GM19239 (cell line): Measurements from ENCODE around the gene PPIH.
"Not testable (repeated sequence)": the region's sequence is repeated elsewhere in the genome, so short reads cannot be mapped to it uniquely, and the experiment has no call there.

Source experiments
- DNase-seq: peaks from one replicate; pipeline ENCODE4 v3.0.0; 2011; ENCODE audit warnings: low spot score; ENCODE audit not compliant: insufficient read length
- FAIRE-seq: peaks from 2 replicates; lab custom pipeline; 2011; peaks lifted over from hg19 to GRCh38; lab: Jason Lieb, UNC

PPIH gene

GRCh38 chr1:42657981-42658876 lies at the start of gene PPIH:
PPIH (plus strand) TSS chr1:42658423; CDS start chr1:42658447, 24 bp downstream.
- FAIRE-seq, result peak; percentile 92
- peak; percentile 88 for DNase-seq

DNA sequence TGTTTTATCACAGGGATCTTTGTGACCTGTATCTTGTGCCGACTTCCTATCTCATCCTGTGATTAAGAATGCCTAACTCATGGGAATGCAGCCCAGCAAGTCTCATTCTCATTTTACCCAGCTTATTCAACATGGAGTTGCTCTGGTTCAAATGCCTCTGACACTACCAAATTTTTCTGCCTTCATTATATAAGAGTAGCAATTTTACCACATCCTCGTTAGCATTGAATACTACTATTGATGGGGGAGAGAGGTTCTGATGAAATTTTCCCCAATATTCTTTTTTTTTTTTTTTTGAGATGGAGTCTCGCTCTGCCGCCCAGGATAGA lies 44.5 kb upstream of the PPIH start:
- DNase-seq (no peak), FAIRE-seq (no peak)

DNA sequence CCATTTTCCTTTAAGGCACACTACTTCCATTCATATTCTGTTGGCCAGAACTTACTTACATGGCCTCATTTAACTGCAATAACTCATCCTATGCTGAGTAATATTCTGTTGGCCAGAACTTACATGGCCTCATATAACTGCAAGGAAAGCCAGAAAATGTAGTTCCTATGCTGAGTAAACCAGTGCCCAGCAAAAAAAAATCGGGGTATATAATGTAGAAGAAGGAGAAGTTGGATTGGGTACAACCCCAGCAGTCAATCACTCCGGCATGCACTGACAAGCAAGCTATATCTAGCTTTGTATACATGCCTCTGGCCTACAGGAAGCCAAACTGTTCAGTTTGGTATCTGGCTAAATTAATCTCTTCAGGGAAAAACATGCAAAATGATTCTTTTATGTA lies 39.4 kb upstream of the PPIH start:
- DNase-seq (no peak), FAIRE-seq (no peak)

- FAIRE-seq (no peak), DNase-seq (no peak)
Measured at GRCh38 chr1:42620307-42620706, 37.9 kb upstream of the PPIH start.

GRCh38 chr1:42621180-42621579 lies 37.0 kb upstream of the PPIH start:
- FAIRE-seq, DNase-seq: not testable (repeated sequence)

GRCh38 chr1:42627205-42627604 lies 31.0 kb upstream of the PPIH start:
- not testable (repeated sequence) for FAIRE-seq, DNase-seq

GRCh38 chr1:42639116-42639515 lies 19.1 kb upstream of the PPIH start:
- DNase-seq, result no peak
- FAIRE-seq, result no peak

- no peak for FAIRE-seq
- DNase-seq, result no peak
Measured at GRCh38 chr1:42646056-42646455, 12.2 kb upstream of the PPIH start.

DNA sequence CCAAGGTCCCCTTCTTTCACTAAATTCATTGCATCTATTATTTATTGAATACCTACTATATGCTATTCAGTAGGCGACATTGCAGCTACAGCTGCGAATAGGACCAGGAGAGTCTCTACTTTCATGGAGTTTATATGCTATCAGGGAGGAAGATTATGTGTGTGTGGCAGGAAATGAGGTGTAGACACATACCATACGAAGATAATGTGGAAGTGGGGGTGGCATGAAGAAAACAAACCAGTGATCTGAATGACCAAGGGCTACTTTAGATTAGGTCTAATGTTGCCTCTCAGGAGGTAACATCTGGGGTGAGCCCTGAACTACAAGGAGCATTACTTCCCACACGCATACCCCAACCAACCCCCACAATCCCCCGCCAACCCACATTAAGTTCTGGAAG lies 1.0 kb upstream of the PPIH start:
- no peak for FAIRE-seq
- DNase-seq, result no peak

GRCh38 chr1:42658877-42659337 lies 684 bp downstream of the PPIH start:
- DNase-seq (no peak), FAIRE-seq (no peak)

DNA sequence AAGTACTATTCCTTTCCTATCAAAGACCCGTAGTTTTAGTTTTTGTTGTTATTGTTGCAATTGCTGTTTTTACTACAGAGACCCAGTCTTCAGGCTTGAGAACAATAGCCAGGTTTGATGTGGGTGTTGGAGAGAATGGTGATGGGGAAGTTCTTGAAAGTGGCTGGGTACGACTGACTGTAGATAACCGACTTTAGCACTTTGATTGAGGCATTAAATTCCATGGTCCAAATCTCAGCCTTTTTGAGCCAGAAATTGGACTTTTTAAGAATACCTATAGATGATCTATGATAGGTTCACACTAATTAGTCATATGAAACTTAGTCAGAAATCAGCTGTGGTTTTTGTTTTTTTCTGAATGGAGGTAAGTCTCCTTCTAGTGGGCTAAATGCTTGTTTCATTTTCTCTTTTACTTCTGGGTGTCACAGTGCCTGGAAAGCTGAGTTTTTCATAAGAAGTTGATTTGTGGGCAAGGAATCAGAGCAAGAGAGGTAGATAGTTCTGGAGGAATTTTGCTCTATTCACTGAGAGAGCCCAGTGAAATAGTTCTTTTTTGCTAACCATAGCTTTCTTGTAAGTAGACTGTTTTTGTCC lies 2.8 kb downstream of the PPIH start:
- FAIRE-seq, result peak; percentile 47
- no peak for DNase-seq

- DNase-seq, result no peak
- no peak for FAIRE-seq
Measured at GRCh38 chr1:42669936-42670335, 11.7 kb downstream of the PPIH start.

DNA sequence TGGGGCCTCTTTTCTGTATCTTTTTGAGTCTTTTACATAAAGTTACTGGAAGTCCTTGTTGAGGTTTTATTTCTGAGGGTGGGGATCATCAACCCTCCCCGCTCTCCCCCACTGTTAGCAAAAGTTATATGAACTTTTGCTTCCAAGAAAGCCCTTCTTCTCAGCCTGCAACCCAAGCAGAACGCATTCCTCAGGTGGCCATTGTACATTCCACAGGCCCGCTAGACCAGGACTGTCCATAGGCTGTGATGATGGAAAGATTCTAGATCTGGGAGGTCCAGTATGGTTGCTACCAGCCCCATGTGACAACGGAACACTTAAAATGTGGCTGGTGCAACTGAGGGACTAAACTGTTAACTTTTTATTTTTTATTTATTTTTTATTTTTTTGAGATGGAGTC lies 12.2 kb downstream of the PPIH start:
- no peak for DNase-seq
- no peak for FAIRE-seq

- no peak for FAIRE-seq
- no peak for DNase-seq
Measured at GRCh38 chr1:42674214-42674613, 16.0 kb downstream of the PPIH start.

- FAIRE-seq (no peak), DNase-seq (no peak)
Measured at GRCh38 chr1:42674682-42675081, 16.5 kb downstream of the PPIH start.

- no peak for FAIRE-seq
- no peak for DNase-seq
Measured at GRCh38 chr1:42675467-42675866, 17.2 kb downstream of the PPIH start.

GRCh38 chr1:42676534-42677087 lies 18.4 kb downstream of the PPIH start:
- FAIRE-seq (no peak), DNase-seq (no peak)

- DNase-seq (no peak), FAIRE-seq (no peak)
Measured at GRCh38 chr1:42679364-42679983, 21.3 kb downstream of the PPIH start.

GRCh38 chr1:42680055-42680454 lies 21.8 kb downstream of the PPIH start:
- no peak for DNase-seq
- no peak for FAIRE-seq

GRCh38 chr1:42680921-42681683 lies 22.9 kb downstream of the PPIH start:
- FAIRE-seq (peak; percentile 66), DNase-seq (no peak)
